Kidney (tissue), 14 donors: Measurements from ENCODE around the gene OPN3. TPM values are rescaled to one million over a fixed set of nuclear protein-coding genes. Genes with fewer than 3 reads are reported as not detected.
A peak's percentile ranks its signal among the peaks of the same experiment; 100 is the strongest.

Experiments
- DNase-seq, 5 donors: peaks; one replicate each; pipeline ENCODE4 v3.0.0-alpha.2; 2013 to 2020
- FAIRE-seq: peaks from 2 replicates; lab custom pipeline; 2012; peaks lifted over from hg19 to GRCh38; lab: Jason Lieb, UNC
- H3K27ac ChIP-seq, 2 donors: one replicate each; pipeline ENCODE4 v1.7.0; 2013; ENCODE audit warnings: low read depth in 2 of 2, low read length in 2 of 2, inconsistent platforms in 1 of 2
- H3K27me3 ChIP-seq: one replicate; pipeline ENCODE4 v1.7.1; 2013; ENCODE audit warnings: low read length, inconsistent platforms; ENCODE audit not compliant: control insufficient read depth, insufficient read depth
- H3K36me3 ChIP-seq, 3 donors: one replicate each; pipeline versions ENCODE4 v1.7.0 to v1.7.1; 2013; ENCODE audit warnings: low read length in 3 of 3, control low read depth in 1 of 3, inconsistent platforms in 1 of 3; ENCODE audit not compliant: insufficient read depth in 3 of 3, control insufficient read depth in 2 of 3
- H3K4me1 ChIP-seq, 3 donors: one replicate each; pipeline versions ENCODE4 v1.7.0 to v1.7.1; 2013; ENCODE audit warnings: low read length in 3 of 3, inconsistent platforms in 1 of 3, low read depth in 1 of 3; ENCODE audit not compliant: control insufficient read depth in 2 of 3, insufficient read depth in 2 of 3
- H3K4me3 ChIP-seq, 3 donors: one replicate each; pipeline versions ENCODE4 v1.7.0 to v1.8.1; 2013; ENCODE audit warnings: low read length in 3 of 3, control low read depth in 1 of 3, inconsistent platforms in 1 of 3
- H3K9ac ChIP-seq, 3 donors: one replicate each; pipeline versions ENCODE4 v1.7.0 to v1.7.1; 2013; ENCODE audit warnings: low read length in 3 of 3, control low read depth in 1 of 3, inconsistent platforms in 1 of 3
- H3K9me3 ChIP-seq, 3 donors: one replicate each; pipeline versions ENCODE4 v1.7.0 to v1.7.1; 2013; ENCODE audit warnings: low read length in 3 of 3, control low read depth in 1 of 3, inconsistent platforms in 1 of 3; ENCODE audit not compliant: control insufficient read depth in 2 of 3, insufficient read depth in 1 of 3
- intact Hi-C: fragments of 100-400 bp; cut with DNase I; formaldehyde crosslinking; loops from one replicate; pipeline ENCODE4 v1.11.1; 2022
- polyA plus RNA-seq: library from polyadenylated mRNA; stranded (reverse); fragments of 350-450 nt; fragmentation: Illumina TruSeq; extraction: RNeasy Lipid Tissue Mini Kit (QIAGEN cat#74804); gene quantifications from one replicate; pipeline ENCODE4 v1.2.3, GENCODE V29; 2014; ENCODE audit warnings: low read depth, low replicate concordance; ENCODE audit not compliant: insufficient read depth
- total RNA-seq: library from RNA; stranded (reverse); fragmentation: NEBNext Ultra II Directional; extraction: Animal tissue kit (Norgen Biotek cat#: 25700); gene quantifications from one replicate; pipeline ENCODE4 v1.2.1, GENCODE V29; 2021
- TF ChIP-seq, protein P1 (sequence below): IDR thresholded peaks from 3 replicates; pipeline ENCODE4 v1.5.1; 2012; ENCODE audit warnings: mild to moderate bottlenecking, moderate library complexity, borderline replicate concordance; ENCODE audit not compliant: insufficient read depth; ENCODE audit errors: extremely low read depth
- donor health status: control.
- donor health status: control.
- donor health status: control.
- donor health status: control.
- donor health status: control.
- donor health status: DM: yes; HTN: yes; CAD: no.
- donor health status: Normal renal cell carcinoma (clear cell type).

OPN3 gene
- total and polyA plus RNA-seq, 2 donors from 2014 or later, result 12.3 to 15.8 TPM

DNA sequence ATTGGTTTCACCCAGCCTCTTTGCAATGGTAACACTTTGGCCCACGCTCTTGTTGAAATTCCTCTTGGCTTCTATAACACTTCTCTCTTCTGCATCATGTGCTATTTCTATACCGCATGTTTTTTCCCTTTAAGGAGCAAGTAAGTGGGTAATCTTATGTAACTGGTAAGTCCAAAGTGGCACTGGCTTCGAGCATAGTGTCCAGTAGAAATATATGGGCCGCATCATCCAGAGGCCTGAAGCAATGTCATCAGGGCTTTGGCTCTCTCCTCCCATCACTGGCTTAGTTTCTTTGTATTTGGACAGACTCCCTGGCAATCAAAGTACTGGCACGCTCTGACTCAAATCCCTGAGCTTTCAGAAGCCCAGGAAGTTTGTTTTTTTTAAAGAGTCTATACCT, 17.5 kb downstream of the OPN3 start:
- intact Hi-C loops, result loop anchor here (10.0 kb wide), 1 partner anchor 88 kb away; the partner anchor contains the start of gene KMO
- no peak overlapping the region for H3K9ac ChIP-seq
- no peak for FAIRE-seq
- no peak overlapping the region for H3K27ac ChIP-seq
- H3K27me3 ChIP-seq, result no peaks in the 10 kb centered on the region
- no peaks in the 10 kb centered on the region for H3K36me3 ChIP-seq
- no peak overlapping the region for H3K4me3 ChIP-seq
- H3K9me3 ChIP-seq, result no peaks in the 10 kb centered on the region
- no peak for DNase-seq
- peaks cover 0 to 7% (median 0%) of the 10 kb centered on the region in 3 donors for H3K4me1 ChIP-seq
- TF ChIP-seq, protein P1, sequence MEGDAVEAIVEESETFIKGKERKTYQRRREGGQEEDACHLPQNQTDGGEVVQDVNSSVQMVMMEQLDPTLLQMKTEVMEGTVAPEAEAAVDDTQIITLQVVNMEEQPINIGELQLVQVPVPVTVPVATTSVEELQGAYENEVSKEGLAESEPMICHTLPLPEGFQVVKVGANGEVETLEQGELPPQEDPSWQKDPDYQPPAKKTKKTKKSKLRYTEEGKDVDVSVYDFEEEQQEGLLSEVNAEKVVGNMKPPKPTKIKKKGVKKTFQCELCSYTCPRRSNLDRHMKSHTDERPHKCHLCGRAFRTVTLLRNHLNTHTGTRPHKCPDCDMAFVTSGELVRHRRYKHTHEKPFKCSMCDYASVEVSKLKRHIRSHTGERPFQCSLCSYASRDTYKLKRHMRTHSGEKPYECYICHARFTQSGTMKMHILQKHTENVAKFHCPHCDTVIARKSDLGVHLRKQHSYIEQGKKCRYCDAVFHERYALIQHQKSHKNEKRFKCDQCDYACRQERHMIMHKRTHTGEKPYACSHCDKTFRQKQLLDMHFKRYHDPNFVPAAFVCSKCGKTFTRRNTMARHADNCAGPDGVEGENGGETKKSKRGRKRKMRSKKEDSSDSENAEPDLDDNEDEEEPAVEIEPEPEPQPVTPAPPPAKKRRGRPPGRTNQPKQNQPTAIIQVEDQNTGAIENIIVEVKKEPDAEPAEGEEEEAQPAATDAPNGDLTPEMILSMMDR, result no peak

DNA sequence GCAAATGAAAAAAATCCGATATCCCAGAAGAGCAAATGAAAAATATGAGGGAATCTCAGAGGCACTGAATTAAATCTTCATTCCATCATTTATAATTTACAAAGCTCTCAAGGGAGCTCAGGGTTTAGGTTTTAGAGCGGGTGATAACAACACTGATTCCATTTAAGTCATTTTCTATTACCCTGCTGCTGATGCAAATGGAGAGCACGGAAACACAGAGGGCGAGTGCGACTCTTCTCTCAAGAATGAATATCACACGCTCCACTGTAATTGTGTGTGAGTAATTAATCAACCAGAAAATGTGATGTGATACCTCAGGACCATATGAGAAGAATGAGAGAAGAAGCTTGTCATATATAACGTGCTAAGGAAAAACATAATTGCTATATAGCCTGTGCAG, 22.7 kb downstream of the OPN3 start:
- no peaks in the 10 kb centered on the region for H3K9me3 ChIP-seq
- no peaks in the 10 kb centered on the region for H3K36me3 ChIP-seq
- FAIRE-seq (no peak), DNase-seq (no peak)
- no peak overlapping the region for H3K9ac ChIP-seq
- H3K27ac ChIP-seq, result no peak overlapping the region
- TF ChIP-seq, protein P1, result no peak
- peaks cover 0 to 7% (median 3%) of the 10 kb centered on the region in 3 donors for H3K4me1 ChIP-seq
- intact Hi-C loops, result no loop called here
- H3K27me3 ChIP-seq, result no peaks in the 10 kb centered on the region
- no peak overlapping the region for H3K4me3 ChIP-seq

DNA sequence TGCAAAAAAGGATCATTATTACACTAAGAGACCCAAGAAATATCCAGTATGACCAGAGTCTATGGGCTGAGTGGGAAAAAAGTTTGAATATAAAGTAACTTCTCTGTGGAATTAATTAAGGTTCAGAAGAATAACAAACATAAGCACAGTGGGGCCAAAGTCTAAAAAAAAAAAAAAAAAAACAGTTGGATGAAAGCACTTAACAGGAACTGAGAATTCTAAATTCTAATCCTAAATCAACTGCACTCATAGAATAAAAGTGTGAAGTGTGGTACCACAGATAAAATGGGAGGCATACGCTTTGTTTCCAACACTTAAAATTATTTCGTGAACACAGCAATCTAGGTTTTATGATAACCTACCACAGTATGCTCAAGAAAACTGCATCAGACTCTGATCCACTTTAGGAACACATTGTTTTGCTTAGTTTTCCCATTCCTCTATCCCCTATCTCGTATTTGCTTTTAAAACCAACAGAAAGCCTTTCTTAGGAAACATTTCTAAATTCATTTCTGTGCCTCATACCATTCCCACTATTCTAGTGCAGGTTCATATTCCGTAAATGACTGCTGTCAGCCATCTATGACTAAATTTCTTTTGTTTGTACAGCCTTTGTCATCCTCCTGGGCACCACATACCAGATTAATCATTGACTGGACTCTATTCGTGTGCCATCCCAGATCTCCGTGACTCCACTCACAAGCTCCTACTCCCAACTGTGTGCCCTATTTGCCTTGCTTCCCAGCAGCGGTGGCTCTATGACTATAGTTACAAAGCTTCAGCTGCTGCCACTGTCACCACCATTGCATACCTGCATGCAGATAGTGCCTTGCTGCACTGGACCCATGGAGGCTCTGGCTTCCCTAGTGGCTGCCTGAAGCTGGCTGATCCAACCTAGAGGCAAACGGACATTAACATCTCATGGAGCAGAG, 24.9 kb downstream of the OPN3 start:
- Histone ChIP-seq H3K9me3 (no peaks in the 10 kb centered on the region), H3K36me3 (no peaks in the 10 kb centered on the region), H3K27ac (no peak overlapping the region), H3K27me3 (no peaks in the 10 kb centered on the region), H3K9ac (no peak overlapping the region), H3K4me1 (peaks cover 0 to 3% (median 0%) of the 10 kb centered on the region in 3 donors), H3K4me3 (peak overlapping the region in 1 of 3 donors; percentile 7)
- no peak for FAIRE-seq
- TF ChIP-seq, protein P1, result no peak
- no peak for DNase-seq
- intact Hi-C loops, result no loop called here
